Coronary artery (tissue), 2 donors: ENCODE data around the gene SAP25.
"Not testable (repeated sequence)": the region's sequence is repeated elsewhere in the genome, so short reads cannot be mapped to it uniquely, and the experiment has no call there.

Source experiments
- DNase-seq: peaks from one replicate; pipeline ENCODE4 v3.0.0-alpha.2; 2017; ENCODE audit warnings: low spot score
- H3K27ac ChIP-seq, 2 donors: fragments of 200-600 bp; sonication (generic); one replicate each; pipeline ENCODE4 v1.5.1; 2016 to 2019
- H3K4me3 ChIP-seq: fragments of 200-600 bp; sonication (generic); 2 replicates; pipeline ENCODE4 v1.5.1; 2016; ENCODE audit warnings: mild to moderate bottlenecking, moderate library complexity
- TF ChIP-seq, protein P1 (sequence below): fragments of 200-600 bp; sonication (generic); IDR thresholded peaks from one replicate; pipeline ENCODE4 v1.5.1; 2019; ENCODE audit warnings: antibody characterized with exemption

The SAP25 gene

DNA sequence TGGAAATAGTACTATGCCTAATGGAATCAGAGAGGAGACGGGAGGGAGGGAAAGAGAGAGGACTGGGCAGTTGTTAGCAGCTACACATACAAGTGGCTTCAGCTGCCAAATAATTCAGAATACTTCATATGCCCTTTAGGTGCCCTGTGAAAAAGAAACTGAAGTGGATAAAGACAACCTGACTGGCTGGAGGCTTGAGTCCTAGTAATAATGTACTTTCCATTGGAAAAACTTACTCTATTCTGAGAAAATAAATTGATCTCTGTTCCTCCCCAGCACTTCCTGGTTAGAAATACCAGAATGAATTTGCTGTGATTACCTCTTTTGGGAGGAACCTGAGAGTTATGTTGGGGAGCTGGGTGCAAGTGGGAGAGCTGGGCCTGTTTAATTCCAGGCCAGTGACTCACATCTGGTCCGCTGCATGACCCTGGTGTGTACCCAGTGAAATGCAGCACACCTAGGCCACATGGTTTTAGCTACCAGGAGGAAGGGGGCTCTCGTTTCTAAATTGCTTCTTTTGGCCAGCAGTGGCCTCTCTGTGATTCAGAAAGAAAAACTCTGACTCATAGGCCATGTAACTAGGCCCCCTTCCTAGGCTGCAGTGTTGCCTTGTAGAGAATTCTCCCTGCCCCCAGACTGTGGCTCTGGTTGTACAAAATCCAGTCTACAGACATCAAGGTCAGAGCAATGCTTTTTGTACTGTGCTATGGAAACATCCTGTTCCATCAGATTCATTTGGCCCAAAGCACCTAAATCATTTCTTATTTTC, 28.2 kb downstream of the SAP25 start:
- Histone ChIP-seq H3K4me3 (peak overlapping the region; percentile 26), H3K27ac (peak overlapping the region; percentile 68 to 95)
- TF ChIP-seq, protein P1, sequence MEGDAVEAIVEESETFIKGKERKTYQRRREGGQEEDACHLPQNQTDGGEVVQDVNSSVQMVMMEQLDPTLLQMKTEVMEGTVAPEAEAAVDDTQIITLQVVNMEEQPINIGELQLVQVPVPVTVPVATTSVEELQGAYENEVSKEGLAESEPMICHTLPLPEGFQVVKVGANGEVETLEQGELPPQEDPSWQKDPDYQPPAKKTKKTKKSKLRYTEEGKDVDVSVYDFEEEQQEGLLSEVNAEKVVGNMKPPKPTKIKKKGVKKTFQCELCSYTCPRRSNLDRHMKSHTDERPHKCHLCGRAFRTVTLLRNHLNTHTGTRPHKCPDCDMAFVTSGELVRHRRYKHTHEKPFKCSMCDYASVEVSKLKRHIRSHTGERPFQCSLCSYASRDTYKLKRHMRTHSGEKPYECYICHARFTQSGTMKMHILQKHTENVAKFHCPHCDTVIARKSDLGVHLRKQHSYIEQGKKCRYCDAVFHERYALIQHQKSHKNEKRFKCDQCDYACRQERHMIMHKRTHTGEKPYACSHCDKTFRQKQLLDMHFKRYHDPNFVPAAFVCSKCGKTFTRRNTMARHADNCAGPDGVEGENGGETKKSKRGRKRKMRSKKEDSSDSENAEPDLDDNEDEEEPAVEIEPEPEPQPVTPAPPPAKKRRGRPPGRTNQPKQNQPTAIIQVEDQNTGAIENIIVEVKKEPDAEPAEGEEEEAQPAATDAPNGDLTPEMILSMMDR: no peak
- DNase-seq: peak; percentile 86

DNA sequence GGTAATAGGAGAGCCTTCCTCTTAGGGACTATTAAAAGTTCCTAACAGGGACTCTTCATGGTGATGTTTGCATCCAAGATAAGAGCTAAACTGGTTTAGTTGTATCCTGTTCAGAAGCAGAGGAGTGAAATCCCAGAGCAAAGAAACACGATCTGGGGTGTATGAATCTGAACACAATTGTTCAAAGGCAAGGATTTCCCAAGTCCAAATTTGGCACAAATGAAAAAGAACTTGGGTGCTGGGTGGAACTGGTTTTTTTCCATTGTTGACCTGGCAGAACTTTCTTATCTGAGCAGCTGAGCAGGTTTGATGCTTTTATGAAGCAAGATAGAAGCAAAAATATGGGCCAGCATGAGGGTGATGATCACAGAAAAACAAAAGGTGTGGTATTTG, 28.7 kb downstream of the SAP25 start:
- Histone ChIP-seq H3K4me3 (peak overlapping the region; percentile 26), H3K27ac (peak overlapping the region; percentile 68 to 95)
- TF ChIP-seq, protein P1: no peak
- DNase-seq: no peak

DNA sequence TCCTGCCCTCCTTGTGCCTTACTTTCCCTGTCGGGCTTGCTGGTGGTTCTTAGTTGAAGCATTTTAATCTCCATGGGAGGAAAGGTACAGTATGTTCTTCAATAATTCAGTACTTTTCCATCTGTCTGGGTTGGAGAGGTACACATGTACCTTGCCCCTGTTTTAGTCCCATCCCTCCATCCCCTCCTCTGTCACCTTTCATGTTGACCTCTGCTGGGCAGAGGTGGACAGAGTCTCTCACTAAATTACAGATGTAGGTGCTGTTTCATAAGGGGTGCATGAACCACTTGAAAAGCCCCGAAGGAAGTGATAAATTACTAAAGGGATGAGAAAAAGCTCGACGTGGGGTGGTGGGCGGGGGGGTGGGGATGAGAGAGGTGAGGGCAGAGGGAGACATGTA, 29.3 kb downstream of the SAP25 start:
- DNase-seq: no peak
- TF ChIP-seq, protein P1: no peak
- Histone ChIP-seq H3K4me3 (no peak overlapping the region), H3K27ac (peak overlapping the region; percentile 68 to 95)

DNA sequence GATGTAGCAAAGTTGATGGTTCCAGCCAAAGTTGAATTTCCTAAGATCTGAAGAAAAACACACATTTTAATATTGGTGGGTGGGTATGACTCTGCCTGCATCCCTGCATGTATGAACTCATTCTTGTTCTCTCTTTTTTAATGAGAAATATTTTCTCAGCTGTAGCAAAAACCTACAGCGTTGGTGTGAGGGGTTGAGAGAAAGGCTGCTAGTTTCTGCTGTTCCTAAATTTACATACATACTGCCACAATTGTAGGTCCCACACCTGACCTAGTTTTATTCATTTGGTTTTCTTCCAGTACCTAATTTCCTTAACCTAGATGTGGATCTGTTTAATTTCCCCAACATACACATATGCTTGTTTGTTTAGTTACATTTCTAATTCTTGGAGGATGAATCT, 30.1 kb downstream of the SAP25 start:
- TF ChIP-seq, protein P1: no peak
- no peak for DNase-seq
- no peak overlapping the region for H3K4me3 ChIP-seq
- peak overlapping the region in 1 of 2 donors; percentile 95 for H3K27ac ChIP-seq

DNA sequence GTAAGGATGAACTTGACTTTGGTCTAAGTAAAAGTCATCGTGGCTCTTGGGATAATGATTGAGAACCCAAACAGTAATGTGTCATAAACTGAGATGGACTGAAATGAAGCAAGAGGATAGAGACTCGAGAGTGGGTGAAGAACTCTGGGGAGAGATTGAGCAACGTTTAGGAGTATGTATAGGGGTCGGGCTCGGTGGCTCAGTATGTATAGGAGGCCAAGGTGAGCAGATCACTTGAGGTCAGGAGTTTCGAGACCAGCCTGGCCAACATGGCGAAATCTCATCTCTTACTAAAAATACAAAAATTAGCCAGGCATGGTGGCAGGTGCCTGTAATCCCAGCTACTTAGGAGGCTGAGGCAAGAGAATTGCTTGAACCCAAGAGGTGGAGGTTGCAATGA, 32.4 kb downstream of the SAP25 start:
- H3K4me3 ChIP-seq, DNase-seq, H3K27ac ChIP-seq: not testable (repeated sequence)

DNA sequence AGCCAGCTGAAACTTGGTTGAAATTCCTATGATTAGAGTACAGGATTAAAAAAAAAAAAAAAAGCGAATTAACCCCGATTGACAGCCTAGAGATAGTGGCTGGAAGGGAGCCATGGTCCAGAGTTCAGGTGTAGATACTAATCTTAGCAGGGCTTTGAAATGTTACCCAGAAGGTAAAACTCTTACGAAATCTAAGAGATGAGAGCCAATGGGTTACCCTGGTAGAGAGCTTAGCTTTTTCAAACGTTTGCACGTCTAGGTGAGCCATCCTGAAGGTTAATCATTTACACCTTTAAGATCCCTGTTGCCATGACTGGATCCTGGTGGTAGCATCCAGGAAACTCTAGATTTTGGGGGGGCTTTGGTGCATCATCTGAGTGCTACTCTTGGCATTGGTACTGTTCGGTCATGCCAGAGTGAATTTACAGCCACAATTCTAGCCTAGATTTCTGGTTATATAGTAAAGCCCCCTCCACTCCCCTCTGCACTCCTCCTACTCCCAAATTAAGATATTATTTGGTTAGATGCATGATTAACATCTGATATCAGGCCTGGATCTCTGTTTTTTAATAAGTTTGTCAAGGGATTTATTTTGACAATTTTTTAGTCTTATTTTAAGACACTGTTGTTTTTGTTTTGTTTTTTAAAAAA, 33.5 kb downstream of the SAP25 start:
- TF ChIP-seq, protein P1: no peak
- no peak for DNase-seq
- H3K27ac ChIP-seq: no peak overlapping the region
- H3K4me3 ChIP-seq: peak overlapping the region; percentile 98

DNA sequence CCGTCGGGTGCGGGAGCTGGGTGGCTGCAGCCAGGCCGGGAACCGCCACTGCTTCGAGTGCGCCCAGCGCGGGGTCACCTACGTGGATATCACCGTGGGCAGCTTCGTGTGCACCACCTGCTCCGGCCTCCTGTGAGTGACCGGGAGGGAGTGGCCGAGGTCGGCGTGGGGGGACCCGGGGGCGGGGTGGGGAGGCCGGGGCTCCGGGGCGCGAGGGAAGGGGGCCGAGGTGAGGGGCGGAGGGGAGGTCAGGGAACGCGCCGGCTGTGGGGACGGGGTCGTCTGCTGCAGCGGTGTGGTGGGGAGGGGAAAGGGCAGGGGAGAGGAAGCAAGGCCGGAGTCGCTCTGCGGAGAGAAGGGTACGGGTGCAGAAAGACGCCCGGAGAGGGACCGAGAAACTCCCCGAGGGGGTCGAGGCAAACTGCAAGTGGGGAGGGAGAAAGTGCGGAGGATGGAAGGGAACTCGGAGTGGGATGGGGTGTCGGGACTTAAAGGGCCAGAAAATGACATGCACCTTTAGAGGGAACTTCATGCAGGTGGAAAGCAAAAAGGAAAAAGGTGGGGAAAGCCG, 34.2 kb downstream of the SAP25 start:
- H3K27ac ChIP-seq: peak overlapping the region; percentile 62 to 91
- TF ChIP-seq, protein P1: no peak

More for the DNA sequence above, 34.2 kb downstream of the SAP25 start:
- peak overlapping the region; percentile 98 for H3K4me3 ChIP-seq
- no peak for DNase-seq
